IPS-NIHi7 (cell line): ENCODE measurements around the gene GHRHR.

Source experiments
- DNase-seq: peaks from one replicate; pipeline ENCODE4 v3.0.0; 2012; ENCODE audit warnings: mixed read lengths; ENCODE audit errors: extremely low spot score

Gene GHRHR

DNA sequence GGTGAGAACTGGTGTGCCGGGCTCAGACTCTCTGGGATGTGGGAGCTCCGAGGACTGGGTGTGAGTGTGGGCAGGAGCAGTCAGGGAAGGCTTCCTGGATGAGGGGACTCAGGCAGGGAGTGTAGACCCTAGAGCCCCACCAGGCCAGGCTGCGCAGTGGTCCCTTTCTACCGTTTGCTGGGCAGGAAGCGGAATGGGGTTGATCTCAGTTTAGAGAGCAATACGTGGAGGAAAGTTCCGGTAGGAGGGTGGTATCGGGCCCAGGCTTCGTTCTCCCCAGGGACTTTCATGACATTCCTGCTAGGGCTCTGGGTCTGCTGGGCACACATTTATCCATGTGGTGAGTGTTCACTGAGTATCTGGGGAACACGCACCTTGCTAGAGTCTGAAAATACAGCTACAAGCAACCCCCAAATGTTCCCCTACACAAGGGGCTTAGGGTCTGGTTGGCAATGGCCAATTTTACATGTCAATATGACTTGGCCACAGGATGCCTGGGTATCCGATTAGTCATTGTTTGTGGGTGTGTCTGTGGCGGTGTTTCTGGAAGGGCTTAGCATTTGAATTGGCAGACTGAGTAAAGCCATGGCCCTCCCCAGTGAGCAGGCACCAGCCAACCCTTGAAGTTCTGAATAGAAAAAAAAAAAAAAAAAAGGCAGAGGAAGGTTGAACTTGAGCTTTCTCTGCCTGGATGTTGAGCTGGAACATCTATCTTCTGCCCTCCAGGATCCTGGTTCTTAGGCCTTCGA is 20.8 kb downstream of the GHRHR start:
- peak; percentile 73 for DNase-seq

DNA sequence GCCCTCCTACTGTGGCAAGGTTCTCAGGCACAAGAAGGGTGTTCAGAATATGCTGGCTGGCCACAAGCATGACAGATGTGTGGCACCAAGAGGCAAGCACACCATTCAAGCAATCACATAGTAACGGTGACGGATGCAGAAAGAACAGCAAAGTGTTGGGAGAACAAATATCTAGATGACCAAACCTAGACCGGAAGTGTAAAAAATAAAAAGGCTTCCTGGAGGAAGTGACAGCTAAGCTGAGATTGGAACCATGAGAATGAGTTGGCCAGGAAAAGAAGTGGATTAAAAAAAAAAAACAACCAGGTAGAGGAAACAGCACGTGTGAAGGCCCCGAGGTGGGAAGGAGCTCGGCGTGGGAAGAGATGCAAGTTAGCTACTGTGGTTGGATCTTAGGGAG is 22.0 kb downstream of the GHRHR start:
- DNase-seq: no peak

DNA sequence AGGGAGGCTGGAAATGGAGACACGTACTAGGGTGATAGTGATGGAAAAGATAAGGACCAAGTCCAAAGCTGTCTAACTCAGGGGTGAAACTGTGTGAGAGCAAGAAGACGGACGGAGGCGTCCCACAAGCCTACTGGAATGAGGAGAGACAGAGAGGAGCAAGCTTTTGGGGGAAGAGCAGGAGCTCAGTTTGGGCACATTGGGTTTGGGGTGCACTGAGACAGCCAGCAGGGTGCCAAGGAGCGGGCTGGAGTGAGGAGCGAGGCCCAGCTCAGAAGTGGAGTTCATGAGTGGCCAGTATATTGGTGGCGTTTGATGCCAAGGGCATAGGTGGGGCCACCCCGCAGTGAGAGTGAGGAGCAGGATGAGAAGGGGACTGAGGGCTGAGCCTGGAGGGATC is 22.6 kb downstream of the GHRHR start:
- no peak for DNase-seq

DNA sequence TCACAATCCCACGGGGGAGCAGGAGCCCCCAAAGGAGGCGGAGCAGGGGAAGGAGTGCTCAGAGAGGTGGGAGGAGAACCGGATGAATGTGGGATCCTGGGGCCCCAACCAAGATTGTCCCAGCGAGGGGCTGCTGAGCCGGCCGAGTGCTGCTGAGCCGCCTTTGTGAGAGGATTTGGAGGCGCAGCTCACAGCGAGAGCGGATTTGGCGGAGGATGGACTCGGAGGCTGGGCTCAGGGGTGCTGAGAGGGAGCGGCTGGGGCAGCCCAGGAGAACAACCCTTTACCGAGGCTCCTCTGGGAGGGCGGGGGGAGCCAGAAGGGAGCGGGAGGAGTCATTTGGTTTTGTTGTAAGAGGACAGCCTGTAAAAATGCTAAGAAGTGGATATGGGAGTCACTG is 23.0 kb downstream of the GHRHR start:
- peak; percentile 43 for DNase-seq

DNA sequence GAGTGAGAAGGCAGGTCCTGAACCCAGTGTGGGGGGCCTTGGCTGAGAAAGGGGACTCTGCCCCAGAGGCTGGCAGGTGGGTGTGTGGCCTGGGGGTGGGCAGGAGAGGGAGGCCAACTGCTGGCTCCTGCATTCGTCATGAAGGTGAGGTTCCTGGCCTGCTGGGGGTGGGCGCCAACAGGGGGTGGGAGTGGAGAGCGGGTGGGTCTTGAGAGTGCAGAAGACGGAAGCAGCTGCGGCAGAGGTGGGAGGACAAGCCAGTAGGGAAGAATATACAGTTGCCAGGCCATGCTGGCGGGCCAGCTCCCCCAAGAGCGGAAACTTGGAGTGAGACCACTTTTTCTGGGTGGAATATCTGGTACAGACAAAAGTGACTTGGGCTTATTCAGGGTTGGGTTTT is 23.4 kb downstream of the GHRHR start:
- no peak for DNase-seq

DNA sequence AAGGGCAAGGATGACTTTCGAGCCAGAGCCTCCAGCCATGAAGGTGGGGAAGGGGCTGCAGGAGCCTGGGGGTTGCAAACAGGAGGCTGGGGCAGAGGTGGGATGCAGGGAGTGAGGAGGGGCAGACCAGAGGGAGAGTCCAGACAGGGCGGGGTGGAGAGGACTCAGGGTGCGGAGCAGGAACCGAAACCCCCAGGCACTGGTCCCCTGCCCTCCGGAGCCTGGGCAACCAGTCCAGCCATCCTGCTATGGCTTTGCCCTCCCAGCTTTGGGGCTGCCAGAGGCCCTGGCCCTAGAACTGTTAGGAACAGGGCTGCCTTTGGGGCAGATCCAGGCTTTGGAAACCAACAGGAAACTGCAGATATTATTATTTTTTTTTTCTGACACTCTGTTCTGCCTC is 24.2 kb downstream of the GHRHR start:
- no peak for DNase-seq

DNA sequence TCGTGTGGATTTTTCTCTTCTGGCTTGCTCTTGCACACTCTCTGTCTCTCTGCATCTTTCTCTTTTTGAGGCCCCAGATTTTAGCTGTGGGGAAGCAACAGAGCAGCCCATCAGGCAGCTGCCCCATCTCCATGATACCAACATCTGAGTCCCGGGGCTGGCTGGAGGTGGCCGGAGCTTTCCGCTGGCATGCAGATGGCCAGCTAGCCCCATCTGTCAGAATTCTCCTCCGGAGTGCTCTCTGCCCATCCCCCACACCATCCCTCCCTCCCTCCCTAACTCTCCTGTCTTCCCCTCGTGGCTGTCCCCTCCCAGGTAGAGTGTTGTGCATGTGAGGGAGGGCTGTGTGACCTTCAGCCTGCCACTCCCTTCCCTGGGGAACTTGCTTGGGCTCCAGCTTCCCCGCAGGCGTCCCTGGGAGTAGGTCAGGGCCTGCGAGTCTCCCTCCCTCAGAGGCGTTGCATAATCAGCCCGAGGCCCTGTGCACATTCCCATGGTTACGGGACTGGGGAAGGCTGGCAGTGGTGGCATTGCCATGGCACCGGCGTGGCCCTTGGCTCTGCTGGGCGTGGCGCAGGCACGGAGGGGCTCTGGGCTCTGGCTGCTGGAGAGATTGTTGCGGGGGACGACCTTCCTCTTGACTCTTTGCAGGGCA is 24.7 kb downstream of the GHRHR start:
- DNase-seq: peak; percentile 58

DNA sequence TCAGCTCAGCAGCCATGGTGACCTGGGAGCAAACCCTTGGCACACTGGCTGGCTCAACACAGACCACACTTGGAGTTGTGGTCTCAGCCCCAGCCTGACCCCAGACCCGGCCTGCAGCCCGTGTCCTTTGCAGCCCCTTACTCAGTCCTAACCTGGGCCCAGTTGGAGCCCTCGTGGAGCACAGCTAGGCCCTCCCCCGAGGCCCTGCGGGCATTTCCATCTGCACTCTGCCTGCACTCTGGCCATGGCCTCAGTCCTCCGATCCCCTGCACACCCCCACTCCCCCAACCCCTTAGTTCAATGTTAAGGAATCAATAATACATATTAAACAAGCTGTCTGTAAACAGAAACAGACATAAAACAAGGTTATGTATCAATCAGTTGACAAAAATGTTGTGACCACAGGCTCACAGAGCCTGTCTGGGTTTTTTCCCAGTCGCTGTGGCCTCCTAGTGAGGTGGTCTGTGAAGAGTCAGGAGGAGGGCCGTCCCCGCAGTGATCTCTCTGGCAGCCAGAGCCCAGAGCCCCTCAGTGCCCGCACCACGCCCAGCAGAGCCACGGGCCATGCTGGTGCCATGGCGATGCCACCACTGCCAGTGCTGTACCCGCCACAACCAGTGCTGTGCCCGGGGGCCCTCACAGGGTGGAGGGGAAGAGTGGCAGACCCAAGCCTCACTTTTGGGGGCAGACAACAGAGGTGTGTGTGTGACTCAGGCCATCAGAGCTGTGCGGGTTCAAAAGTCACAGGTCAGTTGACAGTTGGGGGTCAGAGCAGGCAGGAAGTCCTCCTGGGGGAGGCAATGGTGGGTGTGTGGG is 25.5 kb downstream of the GHRHR start:
- DNase-seq: no peak

DNA sequence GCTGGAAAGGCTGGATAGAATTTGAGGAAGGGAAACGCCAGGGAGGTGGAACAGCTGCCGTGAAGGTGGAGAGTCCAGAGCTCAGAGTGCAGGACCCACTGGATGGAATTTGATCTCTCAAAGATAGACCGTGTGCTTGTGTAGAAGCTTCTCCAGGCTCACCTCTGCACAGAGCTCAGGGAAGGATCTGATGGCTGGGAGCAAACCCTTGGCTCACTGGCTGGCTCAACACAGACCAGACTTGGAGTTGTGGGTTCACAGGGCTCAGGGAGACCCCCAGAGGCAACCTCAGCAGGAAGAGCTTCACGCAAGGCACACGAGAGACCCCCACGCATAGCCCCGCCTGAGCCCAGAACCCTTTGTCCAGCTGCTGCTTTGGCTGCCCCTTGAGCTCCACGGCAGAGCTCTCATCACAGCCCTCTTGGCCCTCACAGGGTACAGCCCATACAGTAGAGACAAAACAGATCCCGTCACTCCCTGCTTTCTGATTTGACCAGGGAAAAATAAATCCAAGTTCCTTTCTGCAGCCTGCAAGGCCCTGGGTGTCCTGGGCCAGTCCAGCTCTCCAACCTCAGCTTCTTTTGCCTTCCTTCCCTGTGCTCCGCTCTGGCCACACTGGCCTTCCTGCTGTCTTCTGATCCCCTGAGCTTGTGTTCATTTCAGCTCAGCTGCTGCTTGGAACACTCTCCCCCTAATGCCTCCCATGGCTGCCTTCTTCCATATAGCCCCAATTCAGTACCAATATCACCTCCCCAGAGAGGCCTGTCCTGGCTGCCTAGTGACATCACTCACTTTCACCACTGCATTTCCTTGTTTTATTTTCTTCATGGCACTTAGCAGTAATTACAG is 26.3 kb downstream of the GHRHR start:
- DNase-seq: no peak

DNA sequence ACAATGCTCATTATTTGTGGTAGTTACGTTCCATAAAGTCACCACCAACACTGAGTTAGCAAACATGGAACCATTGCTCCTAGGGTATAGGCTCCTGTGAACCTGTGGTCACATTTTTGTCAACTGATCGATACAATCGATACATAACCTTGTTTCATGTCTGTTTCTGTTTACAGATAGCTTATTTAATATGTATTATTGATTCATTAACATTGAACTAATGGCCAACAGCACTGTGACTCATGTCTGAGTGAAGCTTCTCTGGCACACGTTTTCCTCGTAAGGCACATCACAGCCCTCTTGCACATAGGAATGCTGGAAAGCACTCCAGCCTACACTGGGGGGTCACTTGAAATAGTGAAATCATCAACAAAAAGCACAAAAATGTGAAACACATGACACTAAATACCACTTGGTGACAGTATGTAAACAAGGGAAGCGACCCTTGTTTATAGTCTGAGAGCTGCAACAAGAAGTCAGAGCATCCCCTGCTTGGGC is 27.0 kb downstream of the GHRHR start:
- DNase-seq: no peak

DNA sequence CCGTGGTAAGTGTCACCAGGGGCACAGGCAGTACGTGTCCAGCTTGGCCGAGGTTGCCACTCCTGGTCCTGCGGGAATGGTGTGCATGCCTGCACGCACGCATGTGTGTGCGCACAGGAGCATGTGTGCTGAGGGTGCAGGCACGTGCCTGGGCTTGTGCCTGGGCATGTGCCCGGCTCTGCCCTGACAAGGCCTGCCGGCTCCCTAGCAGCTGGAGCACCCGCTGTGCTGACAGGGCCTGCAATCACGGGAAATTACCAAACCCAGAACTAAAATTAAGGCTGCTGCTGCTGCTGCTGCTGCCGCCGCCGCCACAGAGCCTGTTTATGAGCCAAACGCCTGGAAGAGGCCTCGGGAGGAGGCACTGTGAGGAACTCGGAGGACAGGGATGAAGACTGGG is 28.7 kb downstream of the GHRHR start:
- no peak for DNase-seq

DNA sequence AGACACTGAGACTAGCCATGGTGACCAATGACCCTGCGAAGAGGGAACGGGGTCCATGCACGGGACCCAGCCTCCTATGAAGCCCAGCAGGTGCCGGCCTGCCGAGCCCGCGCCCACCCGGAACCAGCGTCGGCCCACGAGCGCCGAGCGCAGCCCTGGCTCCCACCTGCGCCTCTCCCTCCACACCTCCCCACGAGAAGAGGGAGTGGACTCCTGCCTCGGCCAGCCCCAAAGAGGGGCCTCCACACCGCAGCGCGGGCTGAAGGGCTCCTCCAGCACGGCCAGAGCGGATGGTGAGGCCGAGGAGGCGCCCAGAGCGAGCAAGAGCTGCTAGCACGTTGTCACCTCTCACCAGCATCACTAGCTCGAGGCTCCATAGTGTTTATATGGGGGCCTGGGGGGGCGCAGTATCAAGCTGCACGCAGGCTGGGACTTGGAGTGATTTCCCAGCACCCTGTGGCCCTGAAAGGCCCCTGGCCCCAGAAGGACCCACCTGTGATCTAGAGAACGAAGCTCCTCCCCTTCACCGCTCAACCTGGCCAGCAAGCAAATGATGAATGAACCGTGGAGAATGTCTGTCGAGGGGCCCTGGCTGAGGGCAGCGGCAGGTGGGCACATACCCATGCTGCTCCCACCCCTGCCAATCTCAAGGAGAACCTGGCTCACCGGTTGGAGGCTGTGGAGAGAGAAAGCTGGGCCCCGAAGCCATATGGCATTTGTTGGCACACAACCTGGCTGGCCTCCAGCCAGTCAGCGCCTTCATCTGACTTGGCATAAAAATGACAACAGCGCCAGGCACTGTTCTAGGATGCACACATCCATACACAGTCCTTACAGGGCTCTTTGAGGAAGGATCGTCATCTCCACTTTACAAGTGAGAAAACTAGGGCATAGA is 30.7 kb downstream of the GHRHR start:
- no peak for DNase-seq

DNA sequence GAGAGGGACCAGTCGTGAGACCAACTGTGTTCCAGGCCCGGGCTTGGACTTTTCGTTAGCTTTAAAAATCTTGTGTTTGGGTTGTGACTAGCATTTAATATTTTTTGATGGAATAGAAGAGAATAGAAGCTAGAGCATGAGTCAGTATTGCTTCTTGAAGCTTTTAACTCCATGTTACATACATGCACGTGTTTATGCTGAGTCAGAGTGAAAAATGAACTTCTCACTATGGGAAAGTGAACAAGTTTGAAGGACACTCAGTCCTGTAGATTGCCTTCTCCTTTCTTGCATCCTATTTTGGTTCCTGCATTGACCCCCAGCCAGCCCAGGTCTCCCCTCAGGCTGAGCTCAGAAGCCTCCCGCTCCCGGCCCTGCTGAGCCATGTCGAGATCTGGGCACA is 31.8 kb downstream of the GHRHR start:
- no peak for DNase-seq

DNA sequence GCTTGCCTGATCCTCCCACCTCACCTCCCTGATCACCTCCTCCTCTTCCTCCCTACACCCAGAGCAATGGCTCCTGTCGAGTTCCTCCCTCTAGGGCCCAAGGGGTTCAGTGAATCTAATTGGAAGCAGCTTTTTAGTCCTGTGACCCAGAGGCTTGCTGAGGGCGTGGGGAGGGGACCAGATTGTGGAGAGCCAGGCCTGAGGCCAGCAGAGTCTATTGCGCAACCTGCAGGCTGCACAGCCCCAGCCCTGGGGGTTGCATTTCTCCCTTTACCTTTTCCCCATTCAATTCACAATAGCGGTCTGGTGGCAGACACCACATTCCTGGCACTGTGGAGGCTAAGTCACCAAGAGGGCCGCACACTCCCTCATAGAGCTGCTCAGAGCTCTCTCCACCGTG is 32.5 kb downstream of the GHRHR start:
- no peak for DNase-seq

DNA sequence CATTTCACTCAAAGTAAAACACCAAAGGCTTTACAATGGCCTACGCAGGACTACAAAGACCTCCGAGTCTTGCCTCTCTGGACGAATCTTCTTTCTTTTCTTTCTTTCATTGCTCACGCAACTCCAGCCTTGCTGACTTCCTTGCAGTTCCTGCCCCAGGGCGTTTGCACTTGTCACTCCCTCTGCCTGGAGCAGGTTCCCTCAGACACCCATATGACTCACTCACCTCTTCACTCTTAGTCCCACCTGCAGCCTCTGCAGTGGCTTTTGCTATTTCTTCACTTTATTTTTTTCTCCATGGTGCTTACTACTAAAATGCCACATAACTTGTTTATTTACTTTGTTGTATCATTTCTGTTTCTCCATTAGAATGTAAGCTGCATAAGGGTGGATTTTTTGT is 33.1 kb downstream of the GHRHR start:
- DNase-seq: no peak

DNA sequence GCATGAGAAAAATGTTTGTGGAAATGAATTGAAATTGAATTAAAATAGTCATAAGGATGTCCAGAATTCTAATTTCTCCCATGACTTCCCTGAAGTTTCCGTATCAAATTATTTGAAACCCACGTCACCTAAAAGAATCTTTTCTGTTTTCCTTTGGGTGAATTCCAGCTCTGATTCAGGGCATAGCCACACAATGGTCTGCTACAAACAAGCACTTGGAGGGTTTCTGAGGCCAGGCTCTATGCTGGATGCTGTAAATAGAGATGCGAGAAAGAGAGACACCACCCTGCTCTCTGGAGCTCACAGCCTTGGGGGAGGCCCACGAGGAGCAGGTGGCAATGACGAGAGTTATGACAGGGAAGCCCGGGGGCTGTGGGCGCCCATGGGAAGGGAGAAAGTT is 33.6 kb downstream of the GHRHR start:
- no peak for DNase-seq

DNA sequence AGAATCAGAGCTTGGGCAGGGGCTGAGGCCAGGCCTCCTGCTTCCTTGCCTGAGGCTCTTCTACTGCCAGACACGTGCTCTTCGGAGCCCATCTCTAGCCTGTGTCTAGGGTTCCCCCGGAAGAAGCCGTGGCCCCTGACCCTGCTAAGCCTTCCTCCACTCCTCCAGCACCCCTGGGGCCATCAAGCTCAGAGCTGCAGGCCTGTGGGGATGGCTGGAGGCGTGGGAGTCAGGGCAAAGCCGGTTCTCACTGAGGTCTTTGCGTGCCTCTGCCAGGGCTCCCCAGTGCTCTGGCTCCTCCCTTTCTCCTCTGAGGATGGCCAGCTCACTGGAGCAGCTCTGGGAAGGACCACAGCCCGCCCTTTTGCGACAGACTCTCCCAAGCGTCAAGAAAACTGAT is 34.4 kb downstream of the GHRHR start:
- DNase-seq: no peak

DNA sequence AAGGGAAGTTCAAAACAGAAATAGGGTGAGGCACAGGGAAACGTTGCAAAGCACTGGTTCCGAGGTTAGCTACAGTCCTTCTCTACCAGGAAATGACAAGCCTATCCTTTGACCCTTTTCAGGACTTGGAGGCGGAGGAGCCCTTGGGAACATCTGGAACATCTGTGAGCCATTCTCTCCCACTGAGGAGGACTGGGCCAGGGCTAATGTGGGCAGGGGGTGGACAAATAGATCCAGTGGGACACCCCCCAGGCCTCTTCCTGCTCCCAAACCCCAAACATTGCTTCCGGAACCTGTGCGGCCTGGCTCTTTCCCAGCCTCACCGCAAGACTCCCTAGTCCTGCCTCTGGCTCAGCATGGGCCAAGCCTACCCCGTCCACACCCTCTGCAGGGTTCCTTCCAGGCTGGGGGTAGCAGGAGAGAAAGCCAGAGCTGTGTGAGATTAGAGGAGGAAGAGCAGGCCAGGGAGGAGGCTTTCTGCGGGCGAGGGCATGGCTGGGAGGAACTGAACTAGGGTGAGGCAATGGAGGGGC is 36.5 kb downstream of the GHRHR start:
- DNase-seq: no peak

DNA sequence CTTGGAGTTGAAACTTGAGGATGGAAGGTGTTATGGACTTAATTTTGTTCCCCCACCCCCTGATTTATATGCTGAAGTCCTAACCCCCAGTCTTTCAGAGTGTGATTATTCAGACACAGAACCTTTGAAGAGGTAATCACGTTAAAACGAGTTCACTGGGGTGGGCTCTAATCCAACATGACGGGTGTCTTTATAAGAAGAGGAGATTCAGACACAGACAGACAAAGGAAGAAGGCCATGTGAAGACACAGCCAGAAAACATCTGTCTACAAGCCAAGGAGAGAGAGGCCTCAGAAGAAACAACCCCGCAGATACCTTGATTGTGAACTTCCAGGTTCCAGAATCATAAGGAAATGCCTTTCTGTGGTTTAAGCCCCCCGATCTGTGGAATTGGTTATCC is 37.0 kb downstream of the GHRHR start:
- DNase-seq: no peak

DNA sequence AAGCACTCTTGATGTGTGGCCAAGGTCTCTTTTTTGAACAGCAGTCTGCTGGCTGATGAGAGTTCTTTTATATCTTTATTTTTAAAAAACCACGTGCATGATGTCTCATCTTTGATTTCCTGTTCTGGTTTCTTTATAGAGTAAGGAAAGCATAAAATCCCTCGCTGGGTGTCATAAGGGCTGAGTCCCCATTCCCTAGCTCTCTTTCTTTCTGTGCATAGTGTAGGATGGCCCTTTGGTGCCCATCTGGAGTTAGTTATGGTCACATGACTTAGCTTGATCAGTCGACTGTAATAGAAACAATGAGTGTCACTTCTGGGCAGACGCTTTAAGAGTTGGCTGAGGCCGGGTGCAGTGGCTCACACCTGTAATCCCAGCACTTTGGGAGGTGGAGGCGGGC is 38.5 kb downstream of the GHRHR start:
- DNase-seq: no peak
